Measurements from ENCODE around the gene MACO1.
"Not testable (repeated sequence)": the region's sequence is repeated elsewhere in the genome, so short reads cannot be mapped to it uniquely, and the experiment has no call there.

MACO1 gene

GRCh38 chr1:25492323-25492722, 61.6 kb downstream of the MACO1 start:
- no peak for DNase-seq

GRCh38 chr1:25494952-25495351, 64.3 kb downstream of the MACO1 start:
- DNase-seq = no peak

DNA sequence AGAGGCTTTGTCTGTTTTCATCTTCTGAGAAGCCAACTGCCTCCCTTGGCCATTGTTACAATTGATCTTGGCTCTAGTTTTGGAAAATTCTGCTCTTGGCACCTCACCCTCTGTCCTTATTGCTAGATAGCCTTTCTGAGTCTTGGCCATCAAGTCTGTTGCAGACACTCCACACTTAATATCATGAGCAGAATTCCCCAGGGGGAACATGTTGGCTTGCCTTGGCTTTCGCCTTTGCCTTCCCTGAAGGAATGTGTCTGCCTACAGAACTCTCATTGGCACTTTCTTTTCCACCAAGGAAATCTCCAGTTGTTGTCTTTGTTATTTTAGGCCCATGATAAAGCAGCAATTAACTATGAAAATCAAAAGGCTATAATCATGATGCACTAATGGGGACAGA, 70.0 kb downstream of the MACO1 start:
- DNase-seq = no peak

GRCh38 chr1:25501235-25502058, 70.8 kb downstream of the MACO1 start:
- peak; percentile 31 to 71 for DNase-seq

- no peak for DNase-seq
Observed at GRCh38 chr1:25502957-25503356, 72.3 kb downstream of the MACO1 start.

- peak in 1 of 2 experiments; percentile 64 for DNase-seq
Observed at GRCh38 chr1:25503551-25504426, 73.1 kb downstream of the MACO1 start.

DNA sequence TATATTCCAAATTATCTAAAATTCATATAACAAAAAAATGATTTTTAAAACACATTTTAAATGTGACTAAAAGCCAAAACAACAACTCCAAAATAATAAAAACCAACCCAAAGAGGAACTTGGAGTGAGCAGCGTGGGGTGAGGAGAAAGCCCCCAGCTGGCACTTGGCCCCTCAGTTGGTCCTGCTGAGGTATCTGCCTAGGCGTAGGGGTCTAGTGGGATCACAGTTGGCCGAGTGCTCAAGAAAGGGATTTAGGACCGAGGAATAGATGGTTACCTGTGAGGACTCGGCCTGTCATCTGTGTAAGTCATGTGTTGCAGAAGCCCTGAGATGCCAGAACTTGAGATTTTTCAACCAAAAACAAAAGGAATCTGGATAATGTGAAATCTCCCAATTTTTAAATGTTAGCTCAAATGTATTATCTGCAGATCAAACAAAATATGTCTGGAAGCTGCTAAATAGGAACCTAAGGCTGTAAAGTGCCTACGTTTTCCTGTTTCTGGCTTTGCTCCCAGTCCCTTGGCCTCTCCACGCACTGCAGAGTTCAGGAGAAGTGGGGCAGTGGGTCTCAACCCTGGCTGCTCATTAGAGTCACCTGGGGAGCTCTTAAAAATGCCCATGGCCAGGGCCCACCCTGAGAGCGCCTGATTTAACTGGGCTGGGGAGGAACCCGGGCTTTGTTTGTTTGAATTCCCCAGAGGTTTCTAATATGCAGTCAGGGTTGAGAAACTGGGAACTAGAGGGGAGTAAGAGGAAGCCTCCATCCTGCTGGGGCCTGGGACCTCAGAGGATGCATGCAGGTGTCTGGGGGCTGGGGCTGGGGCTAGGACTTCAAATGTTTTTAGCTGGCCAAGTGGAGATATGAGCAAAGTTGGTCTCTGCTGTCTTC, 74.3 kb downstream of the MACO1 start:
- DNase-seq = no peak

GRCh38 chr1:25505656-25506385, 75.1 kb downstream of the MACO1 start:
- DNase-seq = peak; percentile 25 to 75

DNA sequence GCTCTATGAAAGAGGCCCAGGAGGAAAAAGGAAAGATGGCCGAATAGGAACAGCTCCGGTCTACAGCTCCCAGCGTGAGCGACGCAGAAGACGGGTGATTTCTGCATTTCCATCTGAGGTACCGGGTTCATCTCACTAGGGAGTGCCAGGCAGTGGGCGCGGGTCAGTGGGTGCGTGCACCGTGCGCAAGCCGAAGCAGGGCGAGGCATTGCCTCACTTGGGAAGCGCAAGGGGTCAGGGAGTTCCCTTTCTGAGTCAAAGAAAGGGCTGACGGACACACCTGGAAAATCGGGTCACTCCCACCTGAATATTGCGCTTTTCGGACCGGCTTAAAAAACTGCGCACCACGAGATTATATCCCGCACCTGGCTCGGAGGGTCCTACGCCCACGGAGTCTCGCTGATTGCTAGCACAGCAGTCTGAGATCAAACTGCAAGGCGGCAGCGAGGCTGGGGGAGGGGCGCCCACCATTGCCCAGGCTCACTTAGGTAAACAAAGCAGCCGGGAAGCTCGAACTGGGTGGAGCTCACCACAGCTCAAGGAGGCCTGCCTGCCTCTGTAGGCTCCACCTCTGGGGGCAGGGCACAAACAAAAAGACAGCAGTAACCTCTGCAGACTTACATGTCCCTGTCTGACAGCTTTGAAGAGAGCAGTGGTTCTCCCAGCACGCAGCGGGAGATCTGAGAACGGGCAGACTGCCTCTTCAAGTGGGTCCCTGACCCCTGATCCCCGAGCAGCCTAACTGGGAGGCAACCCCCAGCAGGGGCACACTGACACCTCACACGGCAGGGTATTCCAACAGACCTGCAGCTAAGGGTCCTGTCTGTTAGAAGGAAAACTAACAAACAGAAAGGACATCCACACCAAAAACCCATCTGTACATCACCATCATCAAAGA, 76.1 kb downstream of the MACO1 start:
- DNase-seq = not testable (repeated sequence)

- no peak for DNase-seq
Observed at GRCh38 chr1:25513666-25514065, 83.0 kb downstream of the MACO1 start.

DNA sequence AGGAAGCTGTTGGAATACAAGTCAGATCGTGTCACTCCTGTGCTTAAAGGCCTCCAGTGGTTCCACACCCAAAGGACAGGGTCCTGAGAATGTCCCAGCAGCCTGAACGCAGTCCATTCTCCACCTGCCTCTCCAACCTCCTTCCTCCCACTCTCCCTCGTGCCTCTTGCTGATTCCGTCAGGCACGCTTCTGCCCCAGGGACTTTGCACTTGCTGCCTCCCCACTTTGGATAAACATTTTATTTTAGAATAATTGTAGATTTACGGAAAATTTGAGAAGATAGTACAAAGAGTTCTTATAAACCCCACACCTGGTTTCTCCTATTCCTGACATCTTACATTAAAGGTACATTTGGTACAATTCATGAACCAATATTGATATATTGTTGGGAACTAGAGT, 84.3 kb downstream of the MACO1 start:
- DNase-seq = no peak

DNA sequence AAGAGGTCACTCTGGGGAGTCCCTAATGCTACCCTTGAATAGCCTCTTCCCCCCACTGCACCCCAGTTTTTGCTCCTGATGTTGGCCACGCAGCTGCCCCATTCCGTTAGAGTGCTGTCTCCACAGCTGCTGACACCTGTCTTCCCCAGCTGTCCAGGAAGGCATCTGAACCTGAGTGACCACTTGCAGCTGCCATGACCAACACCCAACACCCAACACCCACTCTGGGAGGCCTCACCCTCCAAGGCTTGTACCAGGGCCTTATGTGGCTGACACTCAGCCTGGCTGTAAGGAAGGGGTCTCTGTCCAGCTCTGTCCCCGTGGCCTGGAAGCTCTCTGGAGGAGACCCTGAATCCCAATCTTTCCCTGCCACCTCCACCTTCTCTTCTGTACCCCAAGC, 86.0 kb downstream of the MACO1 start:
- DNase-seq = no peak

GRCh38 chr1:25517476-25518394, 87.0 kb downstream of the MACO1 start:
- no peak for DNase-seq

DNA sequence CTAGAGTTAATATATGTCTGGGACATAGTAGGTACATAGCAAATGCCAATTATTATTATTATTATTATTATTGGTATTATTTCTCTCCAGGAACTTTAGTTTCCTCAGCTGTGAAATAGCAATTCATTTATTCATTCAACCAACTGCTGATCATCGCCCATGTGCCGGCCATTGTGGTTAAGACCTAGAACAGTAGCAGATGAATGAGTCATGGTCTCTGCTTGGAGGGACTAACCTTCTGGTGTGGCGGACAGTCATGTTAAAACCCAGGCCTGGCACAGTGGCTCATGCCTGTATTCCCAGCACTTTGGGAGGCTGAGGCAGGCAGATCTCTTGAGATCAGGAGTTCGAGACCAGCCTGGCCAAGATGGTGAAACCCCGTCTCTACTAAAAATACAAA, 88.9 kb downstream of the MACO1 start:
- no peak for DNase-seq

DNA sequence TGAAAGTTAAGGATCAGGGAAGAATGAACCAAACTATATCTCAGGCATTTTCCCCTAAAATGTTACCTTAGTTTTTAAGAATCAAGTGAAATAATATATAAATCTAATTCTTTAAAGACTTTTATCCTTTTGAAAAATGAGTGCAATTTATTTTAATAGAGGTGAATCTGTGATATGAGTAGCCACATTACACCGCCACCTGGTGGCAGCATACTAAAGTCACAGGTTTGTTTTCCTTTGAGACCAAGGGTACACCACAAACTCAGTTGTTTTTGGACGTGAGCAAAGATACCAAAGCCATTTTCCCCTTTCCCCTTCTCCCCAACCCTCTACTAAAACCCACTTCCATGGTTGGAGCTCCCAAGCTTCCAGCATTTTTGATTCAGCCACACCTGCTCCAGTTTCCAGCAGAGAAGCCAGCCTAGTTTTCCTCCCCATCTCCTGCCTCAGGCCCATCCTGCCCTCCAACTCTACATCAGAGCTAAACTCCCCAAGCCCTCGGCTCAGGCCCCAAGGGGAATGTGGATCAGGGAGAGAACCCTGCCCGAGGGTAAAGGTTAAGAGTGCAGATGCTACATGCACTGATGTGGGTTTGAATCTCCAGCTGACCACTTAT, 89.9 kb downstream of the MACO1 start:
- DNase-seq = peak in 1 of 2 experiments; percentile 49

DNA sequence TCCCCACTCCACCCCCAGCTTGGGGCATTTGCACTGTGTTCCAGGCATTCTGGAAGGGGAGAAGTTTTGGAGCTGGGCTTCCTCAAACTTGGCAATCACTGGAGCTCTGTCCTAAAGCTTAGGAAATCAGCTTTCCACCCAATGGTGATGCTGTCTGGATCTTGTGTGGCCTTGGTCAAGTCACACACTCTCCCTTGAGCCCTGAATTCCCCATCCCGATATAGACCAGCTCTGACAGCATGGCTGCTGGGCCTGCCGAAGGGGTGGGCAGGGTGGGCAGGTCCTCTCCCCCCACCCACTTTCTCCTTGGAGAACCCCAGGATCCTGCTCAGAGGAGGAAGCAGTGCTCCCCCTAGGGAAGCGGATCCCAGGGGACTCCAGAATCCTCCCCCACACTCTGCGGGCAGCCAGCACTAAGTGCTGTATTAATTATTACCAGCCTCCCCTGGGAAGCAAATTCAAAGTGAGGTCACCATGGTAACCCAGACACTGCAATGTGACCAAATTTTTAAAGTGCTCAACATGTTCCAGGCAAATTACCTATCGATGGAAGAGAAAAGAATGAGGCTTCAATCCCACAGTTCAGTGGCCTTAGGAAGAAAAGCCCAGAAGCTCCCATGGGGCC, 91.4 kb downstream of the MACO1 start:
- no peak for DNase-seq

DNA sequence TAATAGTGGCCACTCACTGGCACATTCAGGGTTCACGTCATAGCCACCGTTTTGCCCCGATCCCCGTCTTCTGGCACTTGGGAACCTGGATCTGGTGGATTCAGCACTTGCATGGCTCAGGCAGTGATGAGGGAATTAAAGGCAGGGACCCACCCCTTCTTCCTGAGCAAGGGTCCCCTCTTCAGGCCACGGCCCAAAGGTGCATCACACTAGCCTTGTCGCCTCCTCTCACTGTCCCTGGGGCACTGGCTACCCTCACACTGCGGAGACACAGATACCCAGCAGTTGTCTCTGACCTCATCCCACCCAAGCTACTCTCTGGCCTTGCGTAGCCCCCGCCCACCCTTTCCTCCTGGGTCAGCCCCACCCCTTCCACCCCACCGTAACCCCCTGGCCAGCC, 92.8 kb downstream of the MACO1 start:
- DNase-seq = peak; percentile 38 to 65

DNA sequence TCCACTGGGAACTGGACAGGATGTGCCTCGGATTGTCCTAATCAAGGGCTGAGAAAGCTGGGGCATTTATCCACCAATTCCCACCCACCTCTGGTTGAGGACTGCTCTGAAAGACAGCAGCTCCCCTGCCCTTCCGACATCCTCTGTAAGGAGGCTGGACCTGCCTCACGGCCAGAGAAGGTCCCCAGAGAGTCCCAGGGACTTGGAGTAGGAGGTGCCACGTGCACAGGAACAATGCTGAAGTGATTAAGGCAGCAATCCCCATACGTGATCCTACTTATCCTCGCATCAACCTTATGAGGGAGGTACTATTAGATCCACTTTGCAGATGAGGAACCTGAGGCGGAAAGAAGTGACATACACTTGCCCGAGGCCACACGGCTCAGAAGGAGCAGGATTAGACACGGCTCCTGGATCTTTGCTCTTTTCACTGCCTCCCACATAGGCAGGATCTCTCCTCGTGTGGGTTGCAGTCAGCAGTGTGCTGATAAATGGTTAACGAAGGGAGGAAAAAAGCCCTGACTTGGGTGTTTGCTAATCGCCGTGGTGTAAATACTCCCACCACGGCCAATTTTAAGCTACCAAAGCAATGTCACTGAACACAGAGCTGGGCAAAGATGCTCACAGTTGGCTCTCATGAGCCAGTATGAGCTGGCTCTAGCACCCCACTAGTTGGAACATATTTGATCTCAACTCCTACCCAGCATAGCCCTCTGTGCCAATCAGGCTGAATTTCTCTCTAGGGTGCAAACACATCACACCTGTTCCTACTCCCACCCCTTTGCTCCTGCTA, 94.1 kb downstream of the MACO1 start:
- no peak for DNase-seq

All from NCI-H524 (cell line).